HG03159 (cell line): ENCODE data around the gene ALKBH3.

ENCODE experiments used
- ATAC-seq: cut with Tn5 transposase; IDR thresholded peaks from one replicate; pipeline ENCODE4 v1.9.1; 2021; ENCODE audit warnings: mild to moderate bottlenecking, moderate library complexity; ENCODE audit not compliant: unreplicated experiment

ALKBH3 gene

GRCh38 chr11:43892851-43893250 is 12.2 kb downstream of the ALKBH3 start:
- ATAC-seq, result no peak

GRCh38 chr11:43894546-43894945 is 13.9 kb downstream of the ALKBH3 start:
- no peak for ATAC-seq

DNA sequence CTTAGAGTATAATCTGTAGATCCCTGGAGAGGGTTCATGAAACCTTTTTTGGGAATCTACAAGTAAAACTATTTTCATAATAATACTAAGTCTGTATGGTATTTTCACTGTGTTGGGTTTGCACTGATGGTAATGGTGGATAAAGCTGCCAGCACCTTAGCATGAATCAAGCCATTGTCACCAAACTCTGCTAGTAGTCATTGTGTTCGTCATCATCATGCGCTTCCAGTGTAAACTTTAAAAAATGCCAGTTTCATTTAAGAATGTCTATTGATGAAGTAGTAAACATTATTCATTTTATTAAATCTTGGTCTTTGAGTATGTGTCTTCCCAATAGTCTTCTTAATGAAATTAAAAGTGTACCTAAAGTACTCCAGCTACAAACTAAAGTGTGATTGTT is 15.0 kb downstream of the ALKBH3 start:
- ATAC-seq, result no peak

DNA sequence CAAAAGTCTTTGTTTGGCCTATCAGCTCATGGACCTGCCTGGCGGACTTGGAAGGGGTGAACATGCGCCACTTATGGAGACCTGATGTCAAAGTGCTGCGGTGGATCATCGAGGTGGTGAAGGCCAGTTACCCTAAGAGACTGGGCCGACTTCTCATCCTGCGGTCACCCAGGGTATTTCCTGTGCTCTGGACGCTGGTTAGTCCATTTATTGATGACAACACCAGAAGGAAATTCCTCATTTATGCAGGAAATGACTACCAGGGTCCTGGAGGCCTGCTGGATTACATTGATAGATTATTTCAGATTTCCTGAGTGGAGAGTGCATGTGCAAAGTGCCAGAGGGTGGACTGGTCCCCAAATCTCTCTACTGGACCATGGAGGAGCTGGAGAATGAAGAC is 17.9 kb downstream of the ALKBH3 start:
- ATAC-seq, result no peak

DNA sequence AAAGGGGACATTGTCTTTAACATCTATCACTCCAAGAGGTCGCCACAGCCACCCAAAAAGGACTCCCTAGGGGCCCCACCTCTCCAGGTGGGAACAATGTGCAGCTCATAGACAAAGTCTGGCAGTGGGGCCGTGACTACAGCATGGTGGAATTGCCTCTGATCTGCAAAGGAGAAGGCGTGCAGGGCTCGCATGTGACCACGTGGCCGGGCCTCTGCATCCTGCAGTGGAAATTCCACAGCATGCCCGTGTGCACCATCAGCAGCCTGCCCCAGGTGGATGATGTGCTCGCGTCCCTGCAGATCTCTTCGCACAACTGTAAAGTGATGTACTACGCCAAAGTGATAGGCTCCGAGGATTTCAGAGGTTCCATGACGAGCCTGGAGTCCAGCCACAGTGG is 18.5 kb downstream of the ALKBH3 start:
- ATAC-seq, result no peak

- no peak for ATAC-seq
Observed at GRCh38 chr11:43901551-43901950, 20.9 kb downstream of the ALKBH3 start.

DNA sequence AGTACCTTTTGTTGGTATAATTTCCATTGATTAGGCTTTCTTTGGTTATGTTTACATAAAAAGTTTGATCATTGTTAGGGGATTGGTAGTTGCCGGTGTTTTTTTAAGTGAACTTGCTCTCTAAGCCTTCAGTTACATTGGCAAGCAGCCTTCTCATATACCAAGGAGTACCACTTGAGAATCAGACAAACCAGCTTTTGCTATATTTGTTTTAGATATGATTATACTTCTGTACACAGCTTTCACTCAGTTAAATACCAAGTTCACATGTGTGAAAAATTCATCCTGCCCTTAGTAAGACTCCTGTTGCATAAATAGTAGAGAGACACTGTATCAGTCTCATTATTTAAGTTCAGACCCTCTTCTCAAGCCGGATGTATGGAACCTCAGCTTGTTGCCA is 22.4 kb downstream of the ALKBH3 start:
- ATAC-seq, result no peak

- ATAC-seq, result no peak
Observed at GRCh38 chr11:43903969-43904368, 23.3 kb downstream of the ALKBH3 start.

DNA sequence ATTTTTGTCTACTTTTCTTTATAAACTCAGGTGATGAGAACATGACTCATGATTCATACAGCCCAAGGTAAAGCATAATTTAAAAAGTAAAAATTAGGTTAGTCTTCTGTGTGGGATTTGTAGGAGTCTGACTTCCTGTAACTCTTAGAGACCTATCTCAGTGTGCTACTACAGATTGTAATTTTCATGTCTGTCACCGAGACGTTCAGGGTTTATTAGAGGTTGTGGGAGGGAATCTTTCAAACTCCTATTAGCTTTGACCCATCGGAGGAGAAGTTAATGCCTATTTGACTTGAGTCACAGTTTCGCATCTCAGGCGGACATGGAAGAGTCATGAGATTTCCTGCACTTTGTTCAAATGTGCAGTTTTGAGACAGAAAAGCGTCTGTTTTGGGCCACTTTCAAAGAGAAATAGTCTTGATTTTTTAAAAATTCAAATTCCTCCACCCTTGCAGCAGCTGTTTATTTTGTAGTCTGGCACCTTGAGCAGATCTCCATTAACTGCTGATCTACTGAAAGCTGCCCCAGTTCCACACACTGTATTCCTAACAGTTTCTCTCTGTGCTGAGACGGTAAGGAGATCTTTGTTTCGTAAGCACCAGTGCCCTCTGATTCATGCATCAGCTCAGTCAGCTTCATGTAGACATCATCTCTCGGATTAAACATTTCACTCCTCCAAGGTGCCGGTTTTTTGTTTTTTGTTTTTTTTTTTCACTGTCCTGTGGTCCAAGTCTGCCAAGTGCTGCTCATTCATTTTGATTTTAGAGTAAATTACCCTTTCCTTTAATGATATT is 24.3 kb downstream of the ALKBH3 start:
- no peak for ATAC-seq

- ATAC-seq, result no peak
Observed at GRCh38 chr11:43905813-43906241, 25.2 kb downstream of the ALKBH3 start.

- no peak for ATAC-seq
Observed at GRCh38 chr11:43907028-43907975, 26.7 kb downstream of the ALKBH3 start.

GRCh38 chr11:43908191-43908590 is 27.6 kb downstream of the ALKBH3 start:
- ATAC-seq, result no peak

- no peak for ATAC-seq
Observed at GRCh38 chr11:43908683-43909082, 28.1 kb downstream of the ALKBH3 start.

GRCh38 chr11:43913829-43914380 is 33.3 kb downstream of the ALKBH3 start:
- no peak for ATAC-seq

DNA sequence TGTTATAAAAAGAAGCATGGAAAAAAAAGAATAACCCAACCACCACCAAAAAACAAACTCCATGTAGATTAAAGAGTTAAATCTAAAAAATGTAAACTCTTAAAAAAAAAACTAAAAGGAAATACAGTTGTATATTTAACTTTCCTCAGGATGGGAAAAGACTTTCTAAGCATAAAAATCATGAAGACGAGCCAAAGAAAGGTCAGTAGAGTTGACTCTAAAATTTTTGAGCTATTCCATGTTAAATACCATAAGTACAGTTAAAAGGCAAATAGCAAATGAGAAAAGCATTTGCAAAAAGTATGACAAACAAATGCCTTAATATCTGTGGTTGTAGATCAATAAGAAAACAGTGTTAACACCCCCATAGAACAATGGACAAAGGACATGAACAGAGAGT is 33.8 kb downstream of the ALKBH3 start:
- ATAC-seq, result no peak

DNA sequence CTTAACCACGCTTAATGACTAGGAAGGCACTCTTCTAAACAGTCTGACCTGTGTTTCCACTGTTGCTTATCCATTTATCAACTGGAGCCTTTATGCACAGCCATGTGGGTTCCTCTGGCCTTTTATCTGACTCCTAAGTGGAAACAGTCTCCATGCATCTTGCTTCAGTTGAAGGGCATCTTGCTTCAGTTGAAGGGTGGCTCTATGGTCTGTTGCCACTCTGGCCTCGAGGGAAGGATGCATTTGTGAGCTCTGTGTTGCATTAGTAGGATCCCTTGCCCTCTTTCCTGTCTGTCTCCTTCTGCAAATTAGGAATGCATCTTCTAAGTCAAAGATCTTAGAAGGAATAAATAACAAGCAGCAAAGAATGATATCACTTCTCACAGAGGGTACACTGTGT is 36.0 kb downstream of the ALKBH3 start:
- ATAC-seq, result no peak

DNA sequence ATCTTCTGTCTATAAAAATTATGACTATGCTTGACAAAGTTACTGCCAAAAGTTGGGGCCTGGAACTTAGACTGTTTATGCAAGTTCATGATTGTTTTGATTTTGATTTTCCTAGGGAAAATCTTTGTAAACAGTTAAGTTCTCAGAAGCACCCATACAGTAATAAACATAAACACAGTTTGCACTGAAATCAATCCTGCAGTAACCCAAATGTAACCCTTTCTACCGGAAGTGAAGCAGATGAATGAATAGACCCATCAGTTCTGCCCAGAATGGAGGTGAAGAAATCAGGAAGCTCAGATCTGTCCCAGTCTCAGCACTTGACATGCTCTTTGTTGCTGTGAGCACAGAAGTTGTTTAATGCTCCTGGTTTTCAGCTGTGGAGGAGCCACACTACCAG is 37.2 kb downstream of the ALKBH3 start:
- ATAC-seq, result no peak

GRCh38 chr11:43918662-43919061 is 38.0 kb downstream of the ALKBH3 start:
- no peak for ATAC-seq

DNA sequence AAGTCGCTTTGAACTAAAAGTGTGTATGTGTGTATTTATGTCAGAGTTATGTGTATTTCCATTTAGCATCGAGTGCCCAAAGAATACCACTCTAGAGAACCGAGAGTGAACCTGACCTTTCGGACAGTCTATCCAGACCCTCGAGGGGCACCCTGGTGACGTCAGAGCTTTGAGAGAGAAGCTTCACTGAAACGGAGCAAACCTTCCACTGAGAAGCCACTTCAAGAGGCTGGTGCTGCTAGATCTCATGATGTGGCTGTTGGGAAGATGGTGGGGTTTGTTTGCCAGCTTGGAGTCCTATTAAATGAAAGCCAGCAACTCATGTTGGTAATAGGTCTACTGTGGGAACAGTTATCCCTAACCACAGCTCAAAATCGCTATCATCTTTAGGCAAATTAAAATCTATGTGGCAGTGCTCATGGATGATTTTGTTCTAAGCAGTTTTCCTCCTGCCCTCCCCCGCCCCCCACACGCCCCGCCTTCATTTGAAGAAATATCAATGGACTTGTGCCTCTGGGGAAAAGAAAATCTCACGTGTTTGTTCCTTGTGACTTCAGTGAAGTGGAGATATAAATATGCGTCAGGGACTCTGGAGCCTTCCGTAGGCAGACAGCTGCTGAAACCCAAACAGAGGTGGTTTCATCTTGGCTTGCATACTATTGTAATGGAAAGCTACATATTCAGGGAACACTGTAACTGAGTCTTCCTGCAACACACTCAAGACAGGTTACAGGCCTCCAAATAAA is 39.4 kb downstream of the ALKBH3 start:
- ATAC-seq, result no peak

DNA sequence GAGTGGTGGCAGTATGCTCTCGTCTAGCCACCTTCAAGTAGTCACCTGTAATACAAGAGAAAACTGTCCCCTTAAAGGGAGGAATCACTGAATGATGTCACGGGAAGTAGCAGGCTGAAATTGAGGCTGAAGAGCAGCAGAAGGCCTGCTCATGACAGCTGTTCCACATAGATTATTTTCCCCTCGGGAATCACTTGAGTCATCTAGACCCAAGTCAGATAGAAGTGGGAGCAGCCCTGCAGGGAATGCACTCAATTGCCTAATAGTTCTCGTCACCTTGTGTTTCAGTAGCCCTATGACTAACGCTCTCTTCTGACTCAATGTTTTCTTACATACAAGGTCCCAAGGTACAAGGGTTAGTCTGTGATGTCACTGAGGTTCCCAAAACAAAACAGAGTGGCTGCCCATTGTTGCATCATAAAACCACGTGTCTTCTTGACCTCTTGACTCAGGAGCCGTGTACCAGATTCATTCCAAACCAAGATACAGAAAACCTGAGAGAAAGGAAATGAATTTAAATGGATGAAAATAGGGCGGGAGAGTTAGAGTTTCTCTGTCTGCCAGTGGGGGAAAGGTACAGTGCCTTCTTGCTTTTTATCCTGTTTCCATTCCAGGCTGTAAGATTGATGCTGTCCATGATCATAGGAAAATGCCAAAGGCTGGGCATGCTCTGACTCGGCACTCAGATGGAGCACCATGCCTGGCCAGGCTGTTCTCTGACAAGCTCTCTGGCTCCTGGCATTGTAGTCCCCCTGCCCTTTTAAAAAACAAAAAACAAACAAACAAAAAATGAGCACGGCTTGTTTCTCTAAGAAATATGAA is 40.2 kb downstream of the ALKBH3 start:
- no peak for ATAC-seq
